Activated gamma-delta T cell (primary cell): ENCODE results near the gene FAU.

Experiments used
- DNase-seq: peaks from one replicate; lab custom pipeline; 2025; lab: John Stamatoyannopoulos, UW

Gene FAU

GRCh38 chr11:65135633-65136145 is 13.8 kb upstream of the FAU start:
- no peak for DNase-seq

GRCh38 chr11:65134952-65135632 is 13.2 kb upstream of the FAU start:
- peak; percentile 37 for DNase-seq

- DNase-seq = peak; percentile 82
Measured at GRCh38 chr11:65134240-65134951, 12.5 kb upstream of the FAU start, which contains the start of gene SYVN1. Gene SYVN1 (minus strand): TSS chr11:65134519. CDS start chr11:65133601, 918 bp downstream.

- no peak for DNase-seq
Measured at GRCh38 chr11:65133724-65134123, 11.8 kb upstream of the FAU start.

GRCh38 chr11:65132988-65133700 is 11.2 kb upstream of the FAU start:
- no peak for DNase-seq

- DNase-seq = no peak
Measured at GRCh38 chr11:65132238-65132987, 10.5 kb upstream of the FAU start.

GRCh38 chr11:65131895-65132237 is 9.9 kb upstream of the FAU start:
- no peak for DNase-seq

- DNase-seq = no peak
Measured at GRCh38 chr11:65131417-65131776, 9.5 kb upstream of the FAU start.

- DNase-seq = no peak
Measured at GRCh38 chr11:65130631-65131416, 8.9 kb upstream of the FAU start.

GRCh38 chr11:65129649-65130441 is 7.9 kb upstream of the FAU start:
- DNase-seq = no peak

- no peak for DNase-seq
Measured at GRCh38 chr11:65128182-65129145, 6.5 kb upstream of the FAU start.

- DNase-seq = no peak
Measured at GRCh38 chr11:65127473-65128181, 5.7 kb upstream of the FAU start.

GRCh38 chr11:65126624-65127274 is 4.8 kb upstream of the FAU start:
- DNase-seq = no peak

GRCh38 chr11:65125197-65126056 is 3.5 kb upstream of the FAU start:
- DNase-seq = no peak

- no peak for DNase-seq
Measured at GRCh38 chr11:65124480-65125196, 2.7 kb upstream of the FAU start.

GRCh38 chr11:65121447-65121864 is 478 bp downstream of the FAU start:
- no peak for DNase-seq
